ENCODE data around the gene IGFBP4. TPM values are rescaled to one million over a fixed set of nuclear protein-coding genes. Genes with fewer than 3 reads are reported as not detected.

The IGFBP4 gene
- total and polyA plus RNA-seq, 2 of the 13 experiments (the other 11 are each of a cell fraction or from before 2014, with no cell fraction given): 4.1 to 49.0 TPM

DNA sequence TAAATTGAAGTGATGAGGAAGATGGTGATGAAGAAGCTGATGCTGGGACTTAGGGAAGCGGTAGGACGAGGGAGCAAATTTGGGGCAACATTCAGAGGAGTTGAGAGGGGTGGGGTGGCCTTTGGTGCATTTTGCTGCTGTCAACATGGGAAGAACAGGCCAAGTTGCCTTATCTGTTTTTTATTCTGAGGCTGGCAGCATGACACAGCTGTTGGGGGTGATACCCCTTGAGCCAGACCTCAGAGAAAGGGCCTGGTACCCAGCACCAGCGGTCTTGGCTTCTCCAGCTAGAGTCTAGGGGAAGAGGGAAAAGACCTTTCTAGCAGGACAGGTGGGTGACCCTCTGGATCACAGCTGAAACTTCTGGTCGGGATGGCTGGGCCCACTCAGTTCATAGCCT lies 4.6 kb downstream of the IGFBP4 start (continued):
- TF ChIP-seq THAP11 (CRISPR knock-in tag; IDR thresholded peaks at IDR 0.05): no peak
- TF ChIP-seq, protein P1, sequence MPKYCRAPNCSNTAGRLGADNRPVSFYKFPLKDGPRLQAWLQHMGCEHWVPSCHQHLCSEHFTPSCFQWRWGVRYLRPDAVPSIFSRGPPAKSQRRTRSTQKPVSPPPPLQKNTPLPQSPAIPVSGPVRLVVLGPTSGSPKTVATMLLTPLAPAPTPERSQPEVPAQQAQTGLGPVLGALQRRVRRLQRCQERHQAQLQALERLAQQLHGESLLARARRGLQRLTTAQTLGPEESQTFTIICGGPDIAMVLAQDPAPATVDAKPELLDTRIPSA (CRISPR knock-in tag; IDR thresholded peaks at IDR 0.05; ENCODE audit: borderline replicate concordance): no peak
- no peak for TF ChIP-seq POLR2AphosphoS2 (IDR thresholded peaks at IDR 0.05; ENCODE audit: low read depth, low read length)
- no peak for TF ChIP-seq IKZF1 (IDR thresholded peaks at IDR 0.05)
- TF ChIP-seq ZNF101 (CRISPR knock-in tag; IDR thresholded peaks at IDR 0.05; ENCODE audit: borderline replicate concordance, low read depth): no peak
- no peak for TF ChIP-seq SMYD3 (CRISPR knock-in tag; IDR thresholded peaks at IDR 0.05)
- TF ChIP-seq ZNF224 (CRISPR knock-in tag; IDR thresholded peaks at IDR 0.05): 0 out of 2 replicates have a peak, but pooled peaks have one; percentile 2
- TF ChIP-seq ZNF891 (CRISPR knock-in tag; IDR thresholded peaks at IDR 0.05): 0 out of 2 replicates have a peak, but pooled peaks have one; percentile 26
- TF ChIP-seq GABPB1 (CRISPR knock-in tag; IDR thresholded peaks at IDR 0.05): no peak
- TF ChIP-seq, protein P2, sequence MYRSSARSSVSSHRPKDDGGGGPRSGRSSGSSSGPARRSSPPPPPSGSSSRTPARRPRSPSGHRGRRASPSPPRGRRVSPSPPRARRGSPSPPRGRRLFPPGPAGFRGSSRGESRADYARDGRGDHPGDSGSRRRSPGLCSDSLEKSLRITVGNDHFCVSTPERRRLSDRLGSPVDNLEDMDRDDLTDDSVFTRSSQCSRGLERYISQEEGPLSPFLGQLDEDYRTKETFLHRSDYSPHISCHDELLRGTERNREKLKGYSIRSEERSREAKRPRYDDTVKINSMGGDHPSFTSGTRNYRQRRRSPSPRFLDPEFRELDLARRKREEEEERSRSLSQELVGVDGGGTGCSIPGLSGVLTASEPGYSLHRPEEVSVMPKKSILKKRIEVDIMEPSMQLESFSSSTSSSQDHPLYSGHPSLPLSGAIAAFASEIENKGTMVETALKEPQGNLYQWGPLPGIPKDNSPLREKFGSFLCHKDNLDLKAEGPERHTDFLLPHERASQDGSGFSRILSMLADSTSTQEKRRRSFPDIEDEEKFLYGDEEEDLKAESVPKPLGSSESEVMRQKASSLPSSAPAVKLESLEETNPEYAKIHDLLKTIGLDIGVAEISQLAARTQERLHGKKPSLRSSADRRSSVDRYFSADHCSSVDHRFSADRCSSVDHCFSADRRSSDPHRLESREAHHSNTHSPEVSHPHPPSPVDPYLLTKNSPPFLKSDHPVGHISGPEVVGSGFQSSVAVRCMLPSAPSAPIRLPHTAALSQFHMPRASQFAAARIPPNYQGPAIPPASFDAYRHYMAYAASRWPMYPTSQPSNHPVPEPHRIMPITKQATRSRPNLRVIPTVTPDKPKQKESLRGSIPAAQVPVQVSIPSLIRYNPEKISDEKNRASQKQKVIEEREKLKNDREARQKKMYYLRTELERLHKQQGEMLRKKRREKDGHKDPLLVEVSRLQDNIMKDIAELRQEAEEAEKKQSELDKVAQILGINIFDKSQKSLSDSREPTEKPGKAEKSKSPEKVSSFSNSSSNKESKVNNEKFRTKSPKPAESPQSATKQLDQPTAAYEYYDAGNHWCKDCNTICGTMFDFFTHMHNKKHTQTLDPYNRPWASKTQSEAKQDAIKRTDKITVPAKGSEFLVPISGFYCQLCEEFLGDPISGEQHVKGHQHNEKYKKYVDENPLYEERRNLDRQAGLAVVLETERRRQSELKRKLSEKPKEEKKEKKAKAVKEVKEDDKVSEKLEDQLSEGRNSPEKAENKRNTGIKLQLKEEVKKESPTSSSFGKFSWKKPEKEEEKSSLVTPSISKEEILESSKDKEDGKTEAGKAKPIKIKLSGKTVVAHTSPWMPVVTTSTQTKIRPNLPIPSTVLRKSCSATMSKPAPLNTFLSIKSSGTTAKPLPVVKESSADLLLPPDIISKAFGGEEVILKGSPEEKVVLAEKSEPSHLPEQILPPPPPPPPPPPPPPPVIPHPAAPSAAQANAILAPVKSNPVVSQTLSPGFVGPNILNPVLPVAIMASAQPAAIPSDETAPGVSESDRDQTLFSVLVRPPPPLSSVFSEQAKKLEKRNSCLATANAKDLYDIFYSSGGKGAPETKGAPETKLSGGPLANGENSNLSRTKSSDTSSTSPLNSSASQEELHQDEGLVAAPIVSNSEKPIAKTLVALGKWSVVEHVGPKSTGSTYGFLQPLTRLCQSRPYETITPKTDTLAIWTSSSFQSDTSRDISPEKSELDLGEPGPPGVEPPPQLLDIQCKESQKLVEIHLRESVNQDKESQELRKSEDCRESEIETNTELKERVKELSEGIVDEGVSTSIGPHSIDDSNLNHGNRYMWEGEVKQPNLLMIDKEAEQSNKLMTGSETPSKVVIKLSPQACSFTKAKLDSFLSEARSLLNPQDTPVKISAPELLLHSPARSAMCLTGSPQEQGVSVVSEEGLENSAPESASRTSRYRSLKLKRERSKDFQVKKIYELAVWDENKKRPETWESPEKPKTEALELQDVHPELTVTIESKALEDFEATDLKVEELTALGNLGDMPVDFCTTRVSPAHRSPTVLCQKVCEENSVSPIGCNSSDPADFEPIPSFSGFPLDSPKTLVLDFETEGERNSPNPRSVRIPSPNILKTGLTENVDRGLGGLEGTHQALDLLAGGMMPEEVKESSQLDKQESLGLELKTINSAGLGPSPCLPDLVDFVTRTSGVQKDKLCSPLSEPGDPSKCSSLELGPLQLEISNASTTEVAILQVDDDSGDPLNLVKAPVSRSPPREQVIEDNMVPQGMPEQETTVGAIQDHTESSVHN (CRISPR knock-in tag; IDR thresholded peaks at IDR 0.05): no peak
- no peak for TF ChIP-seq SSRP1 (CRISPR knock-in tag; IDR thresholded peaks at IDR 0.05)
- no peak for TF ChIP-seq SOX6 (IDR thresholded peaks at IDR 0.05)
- no peak for TF ChIP-seq SOX6 (CRISPR knock-in tag; IDR thresholded peaks at IDR 0.05)
- TF ChIP-seq AKAP8 (CRISPR knock-in tag; IDR thresholded peaks at IDR 0.05): peak; percentile 5; the same call in 1 of the 2 replicates
- no peak for TF ChIP-seq TCF12 (IDR thresholded peaks at IDR 0.05)
- no peak for TF ChIP-seq TCF12 (CRISPR knock-in tag; IDR thresholded peaks at IDR 0.05)
- TF ChIP-seq, protein P3, sequence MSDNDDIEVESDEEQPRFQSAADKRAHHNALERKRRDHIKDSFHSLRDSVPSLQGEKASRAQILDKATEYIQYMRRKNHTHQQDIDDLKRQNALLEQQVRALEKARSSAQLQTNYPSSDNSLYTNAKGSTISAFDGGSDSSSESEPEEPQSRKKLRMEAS (IDR thresholded peaks at IDR 0.05): no peak
- no peak for TF ChIP-seq NR2C2 (CRISPR knock-in tag; IDR thresholded peaks at IDR 0.05; ENCODE audit: borderline replicate concordance)
- no peak for TF ChIP-seq RBFOX2 (IDR thresholded peaks at IDR 0.05; ENCODE audit: low read depth, low read length)
- TF ChIP-seq JUNB (CRISPR knock-in tag; IDR thresholded peaks at IDR 0.05; ENCODE audit: borderline replicate concordance): no peak
- no peak for TF ChIP-seq ZFP62 (CRISPR knock-in tag; IDR thresholded peaks at IDR 0.05)
- no peak for TF ChIP-seq SIN3A (IDR thresholded peaks at IDR 0.05; ENCODE audit: borderline replicate concordance, low read depth, low read length)

Measured in HepG2 (cell line).